Right atrium auricular region (tissue), 2 donors: ENCODE measurements around the gene MZT1. TPM values are rescaled to one million over a fixed set of nuclear protein-coding genes. Genes with fewer than 3 reads are reported as not detected.

ENCODE experiments used
- DNase-seq: peaks from one replicate; pipeline ENCODE4 v3.0.0-alpha.2; 2019; ENCODE audit warnings: low spot score
- H3K27ac ChIP-seq, 2 donors: fragments of 200-600 bp; sonication (generic); 1 replicate in 1 of 2; 2 replicates in 1 of 2; pipeline ENCODE4 v1.5.1; 2016 to 2019
- H3K27me3 ChIP-seq, 2 donors: fragments of 200-600 bp; sonication (generic); one replicate each; pipeline versions ENCODE4 v1.5.1 to v1.6.0; 2017 to 2019
- H3K36me3 ChIP-seq: fragments of 200-600 bp; sonication (generic); one replicate; pipeline ENCODE4 v1.5.1; 2016
- H3K4me1 ChIP-seq, 2 donors: fragments of 200-600 bp; sonication (generic); one replicate each; pipeline versions ENCODE4 v1.5.1 to v1.6.0; 2017 to 2019
- H3K4me3 ChIP-seq, 2 donors: fragments of 200-600 bp; sonication (generic); 1 replicate in 1 of 2; 2 replicates in 1 of 2; pipeline ENCODE4 v1.5.1; 2017 to 2019; ENCODE audit warnings: mild to moderate bottlenecking in 1 of 2, moderate library complexity in 1 of 2
- H3K9me3 ChIP-seq, 2 donors: fragments of 200-600 bp; sonication (generic); one replicate each; pipeline ENCODE4 v1.5.1; 2019
- total RNA-seq, 2 donors: library from RNA; depleted of rRNA; stranded (reverse); fragments of >200 nt; gene quantifications; one replicate each; pipeline ENCODE4 v1.1.0, GENCODE V29; 2016
- TF ChIP-seq, protein P1 (sequence below), 2 donors: fragments of 200-600 bp; sonication (generic); IDR thresholded peaks; one replicate each; pipeline ENCODE4 v1.5.1; 2019; ENCODE audit warnings: antibody characterized with exemption in 2 of 2

MZT1 gene, protein sequence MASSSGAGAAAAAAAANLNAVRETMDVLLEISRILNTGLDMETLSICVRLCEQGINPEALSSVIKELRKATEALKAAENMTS
- 10 to 100 TPM in 1 of 2 donors, 1 to 10 TPM in 1; 4.6 to 10.1 TPM for total RNA-seq

- peak; percentile 96 for DNase-seq
- peaks cover 0 to 14% of the 10 kb centered on the region in 2 donors for H3K4me1 ChIP-seq
- TF ChIP-seq, protein P1, sequence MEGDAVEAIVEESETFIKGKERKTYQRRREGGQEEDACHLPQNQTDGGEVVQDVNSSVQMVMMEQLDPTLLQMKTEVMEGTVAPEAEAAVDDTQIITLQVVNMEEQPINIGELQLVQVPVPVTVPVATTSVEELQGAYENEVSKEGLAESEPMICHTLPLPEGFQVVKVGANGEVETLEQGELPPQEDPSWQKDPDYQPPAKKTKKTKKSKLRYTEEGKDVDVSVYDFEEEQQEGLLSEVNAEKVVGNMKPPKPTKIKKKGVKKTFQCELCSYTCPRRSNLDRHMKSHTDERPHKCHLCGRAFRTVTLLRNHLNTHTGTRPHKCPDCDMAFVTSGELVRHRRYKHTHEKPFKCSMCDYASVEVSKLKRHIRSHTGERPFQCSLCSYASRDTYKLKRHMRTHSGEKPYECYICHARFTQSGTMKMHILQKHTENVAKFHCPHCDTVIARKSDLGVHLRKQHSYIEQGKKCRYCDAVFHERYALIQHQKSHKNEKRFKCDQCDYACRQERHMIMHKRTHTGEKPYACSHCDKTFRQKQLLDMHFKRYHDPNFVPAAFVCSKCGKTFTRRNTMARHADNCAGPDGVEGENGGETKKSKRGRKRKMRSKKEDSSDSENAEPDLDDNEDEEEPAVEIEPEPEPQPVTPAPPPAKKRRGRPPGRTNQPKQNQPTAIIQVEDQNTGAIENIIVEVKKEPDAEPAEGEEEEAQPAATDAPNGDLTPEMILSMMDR (IDR thresholded peaks at IDR 0.05) = no peak
- peak within 1 kb of the TSS; percentile 62 to 96 for H3K4me3 ChIP-seq
- H3K27me3 ChIP-seq = no peaks in the 10 kb centered on the region
- no peaks in the 10 kb centered on the region for H3K36me3 ChIP-seq
- no peaks in the 10 kb centered on the region for H3K9me3 ChIP-seq
- peak within 1 kb of the TSS; percentile 23 to 72 for H3K27ac ChIP-seq
Observed at GRCh38 chr13:72727417-72728289, at the start of gene MZT1, which contains the start of gene BORA. Gene MZT1, minus strand, starts transcription at chr13:72727629. Its CDS starts 27 bp downstream, at chr13:72727602. Gene BORA, plus strand, starts transcription at chr13:72727923. Its CDS starts 1,018 bp downstream, at chr13:72728941.

DNA sequence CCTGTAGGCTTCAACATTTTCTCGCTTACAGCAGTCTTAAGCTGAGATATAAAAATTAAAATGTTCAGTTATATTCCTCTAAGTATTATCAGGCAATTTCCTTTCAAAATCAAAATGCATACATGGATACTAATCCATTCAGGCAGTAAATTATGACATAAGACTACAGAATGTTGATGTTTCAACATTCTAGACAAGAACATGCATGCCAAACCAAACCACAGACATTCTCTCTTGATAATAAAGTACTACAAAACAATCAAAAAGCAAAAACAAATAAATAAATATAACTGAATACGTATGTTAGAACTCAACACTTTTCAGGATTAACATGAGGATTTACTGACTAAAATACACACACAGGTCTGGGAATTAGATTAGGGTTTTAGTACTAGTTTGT lies 46.6 kb upstream of the MZT1 start:
- Histone ChIP-seq H3K27me3 (no peaks in the 10 kb centered on the region), H3K27ac (no peak overlapping the region), H3K4me3 (no peak overlapping the region), H3K4me1 (peaks cover 0 to 1% of the 10 kb centered on the region in 2 donors), H3K9me3 (no peaks in the 10 kb centered on the region), H3K36me3 (peaks cover 90% of the 10 kb centered on the region)
- TF ChIP-seq, protein P1 (IDR thresholded peaks at IDR 0.05) = no peak
- DNase-seq = no peak

- no peak overlapping the region for H3K27ac ChIP-seq
- TF ChIP-seq, protein P1 (IDR thresholded peaks at IDR 0.05) = no peak
- no peak for DNase-seq
Observed at GRCh38 chr13:72763411-72763810, 36.0 kb upstream of the MZT1 start.

DNA sequence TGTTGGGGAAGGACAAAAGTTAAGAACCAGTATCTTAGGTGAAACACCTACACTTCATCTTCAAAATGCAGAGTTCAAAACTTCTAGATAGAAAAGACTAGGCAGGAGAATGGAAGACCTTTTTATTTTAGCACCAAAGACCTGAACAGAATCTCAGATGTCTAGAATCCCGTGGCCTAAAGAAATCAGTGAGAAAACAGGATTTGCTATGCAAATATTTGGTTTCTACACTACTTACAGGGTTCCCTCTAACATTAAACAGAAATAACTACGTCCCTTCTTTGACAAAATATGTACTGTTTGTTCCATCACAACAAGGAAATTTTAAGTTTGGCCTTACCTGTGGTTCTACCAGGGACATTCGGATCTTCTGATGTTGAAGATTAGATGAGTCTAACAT lies 32.8 kb upstream of the MZT1 start:
- no peak for DNase-seq
- Histone ChIP-seq H3K36me3 (peaks cover 84% of the 10 kb centered on the region), H3K27me3 (no peaks in the 10 kb centered on the region), H3K27ac (no peak overlapping the region), H3K4me3 (no peak overlapping the region), H3K9me3 (no peaks in the 10 kb centered on the region), H3K4me1 (no peaks in the 10 kb centered on the region)
- TF ChIP-seq, protein P1 (IDR thresholded peaks at IDR 0.05) = no peak

More at GRCh38 chr13:72763411-72763810, 36.0 kb upstream of the MZT1 start:
- H3K36me3 ChIP-seq = peaks cover 100% of the 10 kb centered on the region
- no peaks in the 10 kb centered on the region for H3K27me3 ChIP-seq
- H3K9me3 ChIP-seq = no peaks in the 10 kb centered on the region
- no peaks in the 10 kb centered on the region for H3K4me1 ChIP-seq
- H3K4me3 ChIP-seq = no peak overlapping the region

DNA sequence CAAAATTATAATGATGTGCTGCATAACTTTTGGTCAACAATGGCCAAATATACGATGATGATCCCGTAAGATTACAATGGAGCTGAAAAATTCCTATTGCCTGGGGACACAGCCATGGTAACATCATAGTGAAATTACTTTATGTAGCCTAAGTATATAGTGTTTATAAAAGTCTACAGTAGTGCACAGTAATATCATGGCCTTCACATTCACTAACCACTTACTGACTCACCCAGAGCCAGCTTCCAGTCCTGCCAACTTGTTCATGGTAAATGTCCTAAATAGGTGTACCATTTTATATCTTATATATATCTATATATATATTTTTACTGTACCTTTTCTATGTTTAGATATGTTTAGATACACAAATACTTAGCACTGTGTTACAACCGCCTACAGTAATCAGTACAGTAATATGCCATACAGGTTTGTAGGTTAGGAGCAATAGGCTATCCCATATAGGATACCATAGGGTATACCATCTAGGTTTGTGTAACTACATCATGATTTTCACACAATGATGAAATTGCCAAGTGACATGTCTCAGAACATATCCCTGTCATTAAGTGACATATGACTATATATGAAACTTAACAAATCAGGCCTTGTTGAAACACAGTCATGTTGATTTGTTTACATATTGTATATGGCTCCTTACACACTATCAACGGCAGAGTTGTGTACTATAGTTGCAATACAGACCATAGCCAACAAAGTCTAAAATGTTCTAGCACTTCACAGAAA lies 30.5 kb upstream of the MZT1 start:
- no peak for DNase-seq
- Histone ChIP-seq H3K36me3 (peaks cover 77% of the 10 kb centered on the region), H3K27me3 (no peaks in the 10 kb centered on the region), H3K4me3 (no peak overlapping the region), H3K9me3 (no peaks in the 10 kb centered on the region), H3K4me1 (no peaks in the 10 kb centered on the region), H3K27ac (no peak overlapping the region)
- TF ChIP-seq, protein P1 (IDR thresholded peaks at IDR 0.05) = no peak
